HUES64 (cell line): ENCODE results near the gene CMKLR1.

Experiments
- H3K27ac ChIP-seq: 2 replicates; pipeline ENCODE4 v1.7.0; 2013; ENCODE audit warnings: low read depth, low read length, inconsistent platforms
- H3K27me3 ChIP-seq: 2 replicates; pipeline ENCODE4 v1.6.1; 2013; ENCODE audit warnings: mild to moderate bottlenecking, low read length; ENCODE audit not compliant: insufficient read depth
- H3K36me3 ChIP-seq: 2 replicates; pipeline ENCODE4 v1.6.1; 2013; ENCODE audit warnings: mild to moderate bottlenecking, low read length; ENCODE audit not compliant: insufficient read depth
- H3K4me1 ChIP-seq: 2 replicates; pipeline ENCODE4 v1.6.1; 2013; ENCODE audit warnings: mild to moderate bottlenecking, low read length, moderate library complexity; ENCODE audit not compliant: insufficient read depth
- H3K4me3 ChIP-seq: 2 replicates; pipeline ENCODE4 v1.5.1; 2013; ENCODE audit warnings: mild to moderate bottlenecking, low read length, moderate library complexity
- H3K9ac ChIP-seq: 2 replicates; pipeline ENCODE4 v1.6.1; 2013; ENCODE audit warnings: mild to moderate bottlenecking, low read depth, low read length
- H3K9me3 ChIP-seq: 2 replicates; pipeline ENCODE4 v1.6.1; 2013; ENCODE audit warnings: low read depth, low read length; ENCODE audit not compliant: insufficient read depth
- WGBS: fragments of 150-250, 120-280 bp; methylation state at CpG from one replicate; pipeline ENCODE4 v1.1.7; 2013; ENCODE audit warnings: missing lambda C conversion rate; 5-methylcytosine and 5-hydroxymethylcytosine counted together

CMKLR1 gene

DNA sequence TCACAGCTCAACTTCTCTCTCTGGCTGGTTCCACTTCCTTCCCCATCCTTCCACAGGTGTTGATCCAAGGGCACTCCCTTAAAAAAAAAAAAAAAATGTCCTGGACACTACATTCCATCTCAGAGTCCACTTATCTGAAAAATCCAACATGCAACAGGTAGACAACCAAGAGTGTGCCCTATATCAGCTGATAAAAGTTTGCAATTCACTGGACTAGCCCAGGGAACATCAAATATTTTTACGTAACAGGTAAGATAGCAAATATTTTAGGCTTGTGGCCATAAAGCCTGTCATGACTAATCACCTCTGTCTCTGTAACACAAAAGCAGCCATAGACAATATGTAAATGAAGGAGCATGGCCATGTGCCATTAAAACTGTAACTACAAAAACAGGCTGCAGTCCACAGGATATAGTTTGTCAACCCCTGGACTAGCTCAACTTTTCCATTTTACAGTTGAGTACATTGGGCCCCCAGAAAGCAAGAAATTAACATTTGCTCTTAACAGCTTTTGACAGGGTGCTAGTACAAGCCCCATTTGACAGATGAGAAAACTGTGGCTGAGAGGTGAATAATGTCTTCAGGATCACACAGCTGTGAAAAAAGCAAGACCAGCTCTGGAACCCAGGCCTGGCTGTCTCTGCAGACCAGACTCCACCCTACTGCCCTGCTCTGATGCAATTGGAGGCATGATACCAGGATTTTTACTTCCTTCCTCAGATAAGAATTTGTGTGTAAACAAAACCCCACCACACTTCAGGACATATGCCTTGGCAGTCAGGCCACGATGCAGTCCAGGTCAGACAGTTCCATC lies 68.9 kb downstream of the CMKLR1 start:
- Histone ChIP-seq H3K36me3 (no peaks in the 10 kb centered on the region), H3K4me1 (no peaks in the 10 kb centered on the region), H3K9ac (no peak overlapping the region), H3K27ac (no peak overlapping the region), H3K4me3 (no peak overlapping the region), H3K27me3 (no peaks in the 10 kb centered on the region), H3K9me3 (no peaks in the 10 kb centered on the region)
- WGBS, result 93% methylated on average over 2 of the region's 2 CpGs

- H3K27ac ChIP-seq, result no peak overlapping the region
- H3K9me3 ChIP-seq, result no peaks in the 10 kb centered on the region
- H3K4me1 ChIP-seq, result no peaks in the 10 kb centered on the region
- H3K4me3 ChIP-seq, result no peak overlapping the region
- 88% methylated on average over 1 of the region's 1 CpG for WGBS
- H3K36me3 ChIP-seq, result no peaks in the 10 kb centered on the region
- H3K27me3 ChIP-seq, result no peaks in the 10 kb centered on the region
- H3K9ac ChIP-seq, result no peak overlapping the region
Measured at GRCh38 chr12:108269224-108269623, 69.9 kb downstream of the CMKLR1 start.

DNA sequence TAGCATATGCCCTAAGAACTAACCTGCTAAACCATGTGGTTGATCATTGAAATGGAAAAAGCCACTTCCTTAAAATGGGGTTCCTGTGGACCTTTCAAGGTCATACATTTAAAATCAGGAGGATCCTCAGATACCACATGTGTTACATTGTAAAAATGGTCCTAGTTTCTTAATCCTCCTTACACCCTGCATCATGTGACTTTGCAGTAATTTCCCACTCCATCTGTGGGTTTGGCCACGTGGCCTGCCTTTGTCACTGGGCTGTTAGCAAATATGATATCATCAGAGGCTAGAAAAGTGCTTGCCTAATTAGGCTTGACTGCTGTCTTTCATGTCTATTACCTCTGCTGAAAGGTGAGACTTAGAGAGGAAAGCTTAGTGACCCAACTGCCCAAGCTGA lies 70.7 kb downstream of the CMKLR1 start:
- no peaks in the 10 kb centered on the region for H3K4me1 ChIP-seq
- no peaks in the 10 kb centered on the region for H3K9me3 ChIP-seq
- no peaks in the 10 kb centered on the region for H3K27me3 ChIP-seq
- no peak overlapping the region for H3K4me3 ChIP-seq
- H3K9ac ChIP-seq, result no peak overlapping the region
- no peak overlapping the region for H3K27ac ChIP-seq
- 70% methylated on average over 1 of the region's 1 CpG for WGBS
- no peaks in the 10 kb centered on the region for H3K36me3 ChIP-seq

- H3K9me3 ChIP-seq, result no peaks in the 10 kb centered on the region
- no peak overlapping the region for H3K4me3 ChIP-seq
- 92% methylated on average over 4 of the region's 4 CpGs for WGBS
- no peaks in the 10 kb centered on the region for H3K4me1 ChIP-seq
- H3K36me3 ChIP-seq, result no peaks in the 10 kb centered on the region
- H3K27me3 ChIP-seq, result no peaks in the 10 kb centered on the region
- H3K27ac ChIP-seq, result no peak overlapping the region
- no peak overlapping the region for H3K9ac ChIP-seq
Measured at GRCh38 chr12:108267450-108267849, 71.7 kb downstream of the CMKLR1 start.

DNA sequence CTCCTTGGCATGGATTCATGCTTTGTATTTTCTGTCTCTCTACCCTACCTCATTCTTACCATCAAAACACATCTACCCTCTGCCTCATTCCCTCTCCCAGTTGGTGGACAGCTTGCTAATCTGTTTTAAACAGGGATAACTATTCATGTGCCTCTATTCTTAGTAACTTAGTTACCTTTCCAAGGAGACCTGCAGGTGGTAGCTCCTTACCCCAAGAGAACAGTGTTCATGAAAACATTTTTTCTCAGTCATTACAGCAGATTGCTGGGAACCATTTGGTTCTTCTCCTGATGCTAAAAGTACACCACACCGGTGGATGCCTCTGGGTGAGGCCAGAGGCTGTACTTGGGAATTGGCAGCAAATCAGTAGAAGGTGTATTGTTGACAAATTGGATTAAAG lies 73.0 kb downstream of the CMKLR1 start:
- H3K9ac ChIP-seq, result no peak overlapping the region
- H3K27ac ChIP-seq, result no peak overlapping the region
- peaks cover 10% of the 10 kb centered on the region; the same call in 1 of the 2 replicates for H3K9me3 ChIP-seq
- H3K36me3 ChIP-seq, result no peaks in the 10 kb centered on the region
- H3K4me1 ChIP-seq, result no peaks in the 10 kb centered on the region
- 89% methylated on average over 1 of the region's 1 CpG for WGBS
- H3K4me3 ChIP-seq, result no peak overlapping the region
- H3K27me3 ChIP-seq, result no peaks in the 10 kb centered on the region

DNA sequence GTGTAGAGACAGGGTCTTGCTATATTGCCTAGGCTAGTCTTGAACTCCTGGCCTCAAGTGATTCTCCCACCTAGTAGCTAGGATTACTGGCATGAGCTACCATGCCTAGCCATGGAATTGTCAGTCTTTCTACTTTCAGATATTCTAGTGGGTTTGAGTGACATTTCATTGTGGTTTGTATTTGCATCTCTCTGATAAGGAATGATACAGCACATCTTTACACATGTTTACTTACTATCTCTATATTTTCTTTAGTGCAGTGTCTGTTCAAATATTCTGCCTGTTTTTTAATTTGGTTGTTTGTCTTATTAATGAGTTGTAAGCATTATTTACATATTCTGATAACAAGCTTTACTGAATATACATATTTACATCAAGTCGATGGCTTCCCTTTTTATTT lies 73.6 kb downstream of the CMKLR1 start:
- Histone ChIP-seq H3K9me3 (peaks cover 17% of the 10 kb centered on the region; the same call in 1 of the 2 replicates), H3K36me3 (no peaks in the 10 kb centered on the region), H3K27ac (no peak overlapping the region), H3K4me1 (no peaks in the 10 kb centered on the region), H3K27me3 (no peaks in the 10 kb centered on the region), H3K9ac (no peak overlapping the region), H3K4me3 (no peak overlapping the region)
- WGBS, result no CpG with 5 or more reads among the region's 1 CpG

GRCh38 chr12:108260969-108261368 lies 78.1 kb downstream of the CMKLR1 start:
- H3K9ac ChIP-seq, result no peak overlapping the region
- no peaks in the 10 kb centered on the region for H3K36me3 ChIP-seq
- no peaks in the 10 kb centered on the region for H3K4me1 ChIP-seq
- H3K9me3 ChIP-seq, result peaks cover 27% of the 10 kb centered on the region
- H3K4me3 ChIP-seq, result no peak overlapping the region
- H3K27ac ChIP-seq, result no peak overlapping the region
- H3K27me3 ChIP-seq, result no peaks in the 10 kb centered on the region

GRCh38 chr12:108260039-108260438 lies 79.1 kb downstream of the CMKLR1 start:
- H3K36me3 ChIP-seq, result no peaks in the 10 kb centered on the region
- no peak overlapping the region for H3K4me3 ChIP-seq
- no peaks in the 10 kb centered on the region for H3K4me1 ChIP-seq
- H3K27ac ChIP-seq, result no peak overlapping the region
- H3K9ac ChIP-seq, result no peak overlapping the region
- peaks cover 27% of the 10 kb centered on the region for H3K9me3 ChIP-seq
- 86% methylated on average over 3 of the region's 3 CpGs for WGBS
- no peaks in the 10 kb centered on the region for H3K27me3 ChIP-seq

- peaks cover 8% of the 10 kb centered on the region for H3K4me1 ChIP-seq
- H3K27me3 ChIP-seq, result no peaks in the 10 kb centered on the region
- no peaks in the 10 kb centered on the region for H3K36me3 ChIP-seq
- H3K9ac ChIP-seq, result no peak overlapping the region
- 92% methylated on average over 3 of the region's 4 CpGs for WGBS
- H3K27ac ChIP-seq, result no peak overlapping the region
- no peak overlapping the region for H3K4me3 ChIP-seq
- peaks cover 27% of the 10 kb centered on the region for H3K9me3 ChIP-seq
Measured at GRCh38 chr12:108257610-108258106, 81.5 kb downstream of the CMKLR1 start.

GRCh38 chr12:108257004-108257403 lies 82.1 kb downstream of the CMKLR1 start:
- 88% methylated on average over 3 of the region's 3 CpGs for WGBS
- H3K27ac ChIP-seq, result no peak overlapping the region

GRCh38 chr12:108255252-108255602 lies 83.9 kb downstream of the CMKLR1 start:
- no peak overlapping the region for H3K9ac ChIP-seq
- no peaks in the 10 kb centered on the region for H3K36me3 ChIP-seq
- H3K9me3 ChIP-seq, result peaks cover 7% of the 10 kb centered on the region
- H3K4me3 ChIP-seq, result no peak overlapping the region
- H3K4me1 ChIP-seq, result peaks cover 9% of the 10 kb centered on the region
- no peaks in the 10 kb centered on the region for H3K27me3 ChIP-seq
- WGBS, result 93% methylated on average over 3 of the region's 3 CpGs
- H3K27ac ChIP-seq, result no peak overlapping the region

More at GRCh38 chr12:108257004-108257403, 82.1 kb downstream of the CMKLR1 start:
- Histone ChIP-seq H3K4me3 (no peak overlapping the region), H3K9ac (no peak overlapping the region), H3K4me1 (peaks cover 9% of the 10 kb centered on the region), H3K9me3 (peaks cover 25% of the 10 kb centered on the region), H3K36me3 (no peaks in the 10 kb centered on the region), H3K27me3 (no peaks in the 10 kb centered on the region)
